ENCODE results near the gene REC8.
"Not testable (repeated sequence)": the region's sequence is repeated elsewhere in the genome, so short reads cannot be mapped to it uniquely, and the experiment has no call there.

The REC8 gene

DNA sequence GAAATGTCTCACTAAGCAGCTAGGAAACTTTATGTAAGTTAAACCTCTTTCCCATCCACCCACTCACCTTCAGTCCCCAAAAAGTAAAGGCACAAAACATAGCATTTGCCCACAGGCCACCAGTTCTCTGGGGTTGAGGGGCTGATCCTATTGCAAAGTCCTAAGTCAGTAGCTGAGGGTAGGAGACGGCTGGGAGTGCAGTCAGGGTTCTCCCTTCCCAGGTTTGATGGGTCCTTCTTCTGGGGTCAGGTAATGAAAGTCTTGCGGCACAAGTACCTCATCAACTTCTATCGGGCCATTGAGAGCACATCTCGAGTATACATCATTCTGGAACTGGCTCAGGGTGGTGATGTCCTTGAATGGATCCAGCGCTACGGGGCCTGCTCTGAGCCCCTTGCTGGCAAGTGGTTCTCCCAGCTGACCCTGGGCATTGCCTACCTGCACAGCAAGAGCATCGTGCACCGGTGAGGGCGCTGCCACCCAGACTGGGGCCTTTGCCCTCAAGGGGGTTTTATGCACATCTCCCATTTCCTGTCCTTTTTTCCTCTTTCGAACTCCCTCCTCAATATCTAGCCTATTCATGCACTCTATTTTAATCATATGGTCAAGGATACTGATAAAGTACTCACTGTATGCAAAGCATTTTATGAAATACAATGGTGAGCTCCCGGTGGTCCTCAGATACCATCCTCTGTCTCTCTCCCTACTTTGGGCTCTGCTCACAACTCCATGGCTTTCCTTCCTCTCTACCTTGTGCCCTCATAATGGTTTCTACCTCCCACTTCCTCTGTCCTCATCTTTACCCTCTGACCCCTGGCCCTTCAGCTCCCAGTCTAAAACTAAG is 34.6 kb downstream of the REC8 start:
- DNase-seq: no peak

GRCh38 chr14:24207104-24207551 is 35.2 kb downstream of the REC8 start:
- DNase-seq: no peak

DNA sequence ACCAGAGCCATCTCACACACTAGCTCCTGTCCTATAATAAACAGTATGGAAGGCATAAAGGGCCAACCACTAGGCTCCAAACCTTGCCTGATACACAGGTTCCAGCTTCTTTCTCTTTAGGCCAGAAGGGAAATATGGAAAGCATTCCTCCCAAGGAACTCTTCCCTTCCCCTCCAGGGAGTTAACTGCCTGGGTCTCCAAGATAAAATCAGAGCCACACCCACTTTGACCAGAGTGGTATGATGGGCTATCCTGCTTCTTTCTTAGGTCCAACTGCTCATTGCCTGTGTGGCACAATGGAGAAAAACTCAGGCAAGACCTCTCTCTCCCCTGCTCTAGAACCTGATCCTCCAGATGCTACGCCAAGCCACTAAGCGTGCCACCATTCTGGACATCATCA is 35.7 kb downstream of the REC8 start:
- no peak for DNase-seq

DNA sequence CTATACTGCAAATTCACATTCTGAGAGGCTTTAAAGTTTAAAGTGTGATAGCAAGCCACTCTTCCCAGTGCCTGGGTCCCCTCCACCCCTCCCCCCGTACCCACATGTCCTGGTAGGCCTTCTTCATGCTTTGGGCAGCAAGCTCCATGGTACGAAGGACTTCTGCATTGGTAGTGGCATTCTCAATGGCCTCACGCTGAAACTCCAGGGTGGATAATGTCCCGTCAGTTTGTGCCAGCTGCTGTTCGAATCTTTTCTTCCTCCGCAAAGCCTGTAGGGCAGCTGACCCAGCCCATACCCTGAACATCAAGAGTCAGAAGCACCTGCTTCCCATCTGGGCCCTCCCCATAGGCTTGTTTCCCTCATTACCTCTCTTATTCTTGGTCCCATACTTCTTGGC is 39.4 kb downstream of the REC8 start:
- DNase-seq: no peak

- peak; percentile 99 for DNase-seq
Measured at GRCh38 chr14:24212924-24213865, 41.3 kb downstream of the REC8 start, which contains the start of gene CHMP4A. TSS of gene CHMP4A (minus strand) at chr14:24213488. CDS start at chr14:24213439, 49 bp downstream.

GRCh38 chr14:24213866-24214662 is 42.2 kb downstream of the REC8 start:
- DNase-seq: no peak

DNA sequence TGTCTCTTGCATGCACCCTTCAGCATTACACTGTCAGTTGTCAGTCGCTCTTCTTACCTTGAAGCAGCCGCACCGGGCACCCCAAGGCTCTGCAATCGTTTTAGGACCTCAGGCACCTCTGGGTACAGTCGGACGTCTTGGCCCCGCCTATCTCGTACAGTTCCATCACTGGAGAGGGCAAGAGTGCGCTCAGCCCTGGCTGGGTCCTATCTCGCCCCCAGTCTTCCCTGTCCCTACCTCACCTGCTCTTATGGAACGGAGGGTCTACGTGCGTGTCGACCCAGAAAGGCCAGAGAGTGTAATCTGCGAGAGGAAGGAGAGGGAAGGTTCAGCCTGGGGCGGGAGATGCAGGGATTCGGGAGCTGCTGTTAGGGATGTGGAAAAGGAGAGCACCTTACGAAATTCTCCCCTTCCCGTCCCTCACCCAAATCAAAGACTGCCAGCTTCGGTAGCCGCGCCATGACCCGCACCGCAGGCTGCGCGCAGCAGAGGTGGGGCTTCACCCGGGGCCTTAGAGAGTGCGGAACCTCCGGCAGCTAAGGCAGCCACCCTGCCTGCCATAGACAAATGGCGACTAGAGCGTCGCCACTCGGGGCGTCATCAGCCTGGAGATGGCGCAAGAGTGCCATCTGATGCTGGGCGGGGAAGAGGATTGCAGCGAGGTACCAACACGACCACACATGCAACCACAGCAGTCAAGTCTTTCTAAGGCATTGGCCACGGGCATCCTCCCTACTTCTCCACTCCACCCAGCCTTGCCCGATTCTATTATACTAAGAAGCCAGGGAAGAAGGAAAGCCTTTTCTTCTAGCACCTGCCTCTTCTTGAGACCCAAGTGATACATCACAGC is 43.8 kb downstream of the REC8 start, which contains the start of gene MDP1:
Gene MDP1 (minus strand): TSS at position 572 of the 850 bp plus-strand sequence. CDS start 111 bp downstream, at position 461.
- DNase-seq: peak; percentile 91

- DNase-seq: no peak
Measured at GRCh38 chr14:24216345-24216699, 44.4 kb downstream of the REC8 start.

GRCh38 chr14:24216876-24217275 is 45.0 kb downstream of the REC8 start:
- not testable (repeated sequence) for DNase-seq

DNA sequence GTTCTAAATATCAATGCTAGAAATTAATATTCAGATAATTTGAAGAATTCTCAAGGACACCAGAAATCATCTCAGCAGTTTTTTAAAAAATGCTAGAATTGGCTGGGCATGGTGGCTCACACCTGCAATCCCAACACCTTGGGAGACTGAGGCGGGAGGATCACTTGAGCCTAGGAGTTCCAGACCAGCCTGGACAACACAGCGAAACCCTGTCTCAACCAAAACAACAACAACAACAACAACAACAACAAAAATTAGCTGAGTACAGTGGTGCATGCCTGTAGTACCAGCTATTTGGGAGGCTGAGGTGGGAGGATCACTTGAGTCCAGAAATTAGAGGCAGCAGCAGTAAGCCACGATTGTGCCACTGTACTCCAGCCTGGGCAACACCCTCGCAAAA is 47.2 kb downstream of the REC8 start:
- no peak for DNase-seq

DNA sequence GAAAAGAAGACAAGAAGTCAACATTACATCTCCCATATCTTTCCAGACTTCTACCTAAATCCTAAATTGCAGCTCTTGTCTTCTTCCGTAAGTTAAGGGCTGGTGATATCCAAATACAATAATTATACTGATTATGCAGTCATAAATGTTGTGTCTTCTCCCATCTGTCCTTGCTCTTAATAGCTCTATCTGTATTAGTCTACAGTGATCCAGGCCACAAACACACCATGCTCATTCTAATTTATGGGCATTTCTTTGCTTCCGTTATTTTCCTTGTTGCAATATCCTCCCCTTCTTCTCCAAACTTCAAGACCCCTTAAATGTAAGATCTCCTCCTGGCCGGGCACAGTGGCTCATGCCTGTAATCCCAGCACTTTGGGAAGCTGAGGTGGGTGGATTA is 47.6 kb downstream of the REC8 start:
- no peak for DNase-seq

GRCh38 chr14:24222987-24223386 is 51.1 kb downstream of the REC8 start:
- DNase-seq: not testable (repeated sequence)

- no peak for DNase-seq
Measured at GRCh38 chr14:24224618-24225071, 52.8 kb downstream of the REC8 start.

GRCh38 chr14:24226473-24226872 is 54.6 kb downstream of the REC8 start:
- DNase-seq: no peak

DNA sequence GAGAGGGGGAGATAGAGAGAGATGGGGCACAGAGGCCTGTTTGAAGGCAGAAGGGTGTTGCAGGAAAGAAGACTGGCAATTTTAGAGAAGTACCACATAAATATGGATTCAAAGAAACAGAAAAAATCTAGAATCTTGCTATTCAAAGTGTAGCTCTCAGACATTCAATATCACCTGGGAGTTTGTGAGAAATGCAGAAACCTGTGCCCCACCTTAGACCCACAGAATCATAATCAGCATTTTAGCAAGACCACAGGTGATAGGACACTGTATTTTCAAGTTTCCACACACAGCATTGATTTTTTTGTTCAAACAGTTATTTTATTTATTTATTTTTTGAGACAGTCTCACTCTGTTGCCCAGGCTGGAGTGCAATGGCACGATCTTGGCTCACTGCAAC is 57.0 kb downstream of the REC8 start:
- DNase-seq: no peak
